OCI-LY1 (cell line): ENCODE measurements around the gene TMEM150C.

Experiments
- H2AFZ ChIP-seq: fragments of 200-600 bp; sonication (generic), shearing (Covaris generic); 2 replicates; pipeline ENCODE4 v1.6.0; 2014; ENCODE audit warnings: antibody characterized with exemption, mild to moderate bottlenecking, low read length
- H3F3A ChIP-seq: fragments of 200-600 bp; sonication (generic), shearing (Covaris generic); 2 replicates; pipeline ENCODE4 v1.6.0; 2014; ENCODE audit warnings: mild to moderate bottlenecking, antibody characterized with exemption, low read length, moderate library complexity; ENCODE audit not compliant: insufficient read depth
- H3K27ac ChIP-seq: fragments of 200-600 bp; sonication (generic); 2 replicates; pipeline ENCODE4 v1.5.1; 2014; ENCODE audit warnings: low read length, mixed run types, mild to moderate bottlenecking, low read depth; ENCODE audit not compliant: poor library complexity, severe bottlenecking
- H3K27me3 ChIP-seq: fragments of 200-600 bp; sonication (generic); 2 replicates; pipeline ENCODE4 v1.6.0; 2014; ENCODE audit warnings: antibody characterized with exemption, mild to moderate bottlenecking, low read length, moderate library complexity; ENCODE audit not compliant: insufficient read depth
- H3K36me3 ChIP-seq: fragments of 200-600 bp; sonication (generic); 2 replicates; pipeline ENCODE4 v1.6.1; 2014; ENCODE audit warnings: mild to moderate bottlenecking, antibody characterized with exemption, low read length, moderate library complexity, mixed read lengths; ENCODE audit not compliant: insufficient read depth
- H3K4me1 ChIP-seq: fragments of 200-600 bp; sonication (generic); 2 replicates; pipeline ENCODE4 v1.5.1; 2014; ENCODE audit warnings: mild to moderate bottlenecking, low read length, moderate library complexity; ENCODE audit not compliant: insufficient read depth, severe bottlenecking
- H3K4me2 ChIP-seq: fragments of 200-600 bp; sonication (generic), shearing (Covaris generic); 2 replicates; pipeline ENCODE4 v1.6.1; 2014; ENCODE audit warnings: low read length
- H3K4me3 ChIP-seq: fragments of 200-600 bp; sonication (generic); 2 replicates; pipeline ENCODE4 v1.5.1; 2014; ENCODE audit warnings: low read length, low read depth, mild to moderate bottlenecking, mixed read lengths; ENCODE audit not compliant: poor library complexity, severe bottlenecking
- H3K79me2 ChIP-seq: fragments of 200-600 bp; shearing (Covaris generic); 2 replicates; pipeline ENCODE4 v1.6.1; 2016; ENCODE audit warnings: mixed run types, low read length, mixed read lengths; ENCODE audit not compliant: insufficient read depth
- H3K9ac ChIP-seq: fragments of 200-600 bp; sonication (generic), shearing (Covaris generic); 2 replicates; pipeline ENCODE4 v1.6.1; 2014; ENCODE audit warnings: mild to moderate bottlenecking, low read length, mixed read lengths
- H3K9me2 ChIP-seq: fragments of 200-600 bp; sonication (generic), shearing (Covaris generic); 2 replicates; pipeline ENCODE4 v1.6.1; 2014; ENCODE audit warnings: low read depth, mild to moderate bottlenecking, low read length, mixed read lengths
- H3K9me3 ChIP-seq: fragments of 200-600 bp; shearing (Covaris generic); 2 replicates; pipeline ENCODE4 v1.6.1; 2014; ENCODE audit warnings: low read length, mixed read lengths
- H4K20me1 ChIP-seq: fragments of 200-600 bp; sonication (generic), shearing (Covaris generic); 2 replicates; pipeline ENCODE4 v1.6.0; 2016; ENCODE audit warnings: mild to moderate bottlenecking, low read length; ENCODE audit not compliant: insufficient read depth
- EZH2 ChIP-seq: fragments of 200-600 bp; sonication (generic), shearing (Covaris generic); IDR thresholded peaks from 2 replicates; pipeline ENCODE4 v1.8.0; 2017; ENCODE audit warnings: borderline replicate concordance, mixed run types, mild to moderate bottlenecking, antibody characterized with exemption, low read length, moderate library complexity, mixed read lengths
- TF ChIP-seq, protein P1 (sequence below): fragments of 200-600 bp; sonication (generic), shearing (Covaris generic); IDR thresholded peaks from 2 replicates; pipeline ENCODE4 v1.5.1; 2017; ENCODE audit warnings: mild to moderate bottlenecking, antibody characterized with exemption, low read length, moderate library complexity, mixed read lengths

Gene TMEM150C

DNA sequence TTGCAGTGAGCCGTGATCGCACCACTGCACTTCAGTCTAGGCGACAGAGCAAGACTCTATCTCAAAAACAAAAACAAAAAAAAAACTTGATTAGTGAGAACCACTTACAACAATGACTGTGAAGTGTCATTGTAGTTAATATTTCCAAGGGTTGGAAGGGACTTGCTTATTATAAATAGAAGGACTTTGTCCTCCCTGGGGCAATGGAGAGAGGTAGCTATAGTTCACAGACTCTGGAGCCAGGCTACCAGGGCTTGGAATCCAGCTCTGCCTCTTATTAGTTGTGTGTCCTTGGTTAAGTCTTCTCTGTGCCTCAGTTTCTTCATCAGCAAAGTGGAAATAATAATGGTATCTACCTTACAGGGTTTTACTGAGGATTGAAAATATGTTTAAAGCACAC, 51.6 kb downstream of the TMEM150C start:
- no peaks in the 10 kb centered on the region for H3F3A ChIP-seq
- H3K9me3 ChIP-seq, result no peaks in the 10 kb centered on the region
- H3K4me3 ChIP-seq, result no peak overlapping the region
- H3K27me3 ChIP-seq, result no peaks in the 10 kb centered on the region
- no peaks in the 10 kb centered on the region for H3K79me2 ChIP-seq
- no peak overlapping the region for H3K27ac ChIP-seq
- no peaks in the 10 kb centered on the region for H3K4me1 ChIP-seq
- no peak overlapping the region for H3K9ac ChIP-seq
- no peak for TF ChIP-seq EZH2
- TF ChIP-seq, protein P1, sequence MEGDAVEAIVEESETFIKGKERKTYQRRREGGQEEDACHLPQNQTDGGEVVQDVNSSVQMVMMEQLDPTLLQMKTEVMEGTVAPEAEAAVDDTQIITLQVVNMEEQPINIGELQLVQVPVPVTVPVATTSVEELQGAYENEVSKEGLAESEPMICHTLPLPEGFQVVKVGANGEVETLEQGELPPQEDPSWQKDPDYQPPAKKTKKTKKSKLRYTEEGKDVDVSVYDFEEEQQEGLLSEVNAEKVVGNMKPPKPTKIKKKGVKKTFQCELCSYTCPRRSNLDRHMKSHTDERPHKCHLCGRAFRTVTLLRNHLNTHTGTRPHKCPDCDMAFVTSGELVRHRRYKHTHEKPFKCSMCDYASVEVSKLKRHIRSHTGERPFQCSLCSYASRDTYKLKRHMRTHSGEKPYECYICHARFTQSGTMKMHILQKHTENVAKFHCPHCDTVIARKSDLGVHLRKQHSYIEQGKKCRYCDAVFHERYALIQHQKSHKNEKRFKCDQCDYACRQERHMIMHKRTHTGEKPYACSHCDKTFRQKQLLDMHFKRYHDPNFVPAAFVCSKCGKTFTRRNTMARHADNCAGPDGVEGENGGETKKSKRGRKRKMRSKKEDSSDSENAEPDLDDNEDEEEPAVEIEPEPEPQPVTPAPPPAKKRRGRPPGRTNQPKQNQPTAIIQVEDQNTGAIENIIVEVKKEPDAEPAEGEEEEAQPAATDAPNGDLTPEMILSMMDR, result no peak
- no peak overlapping the region for H3K4me2 ChIP-seq
- no peaks in the 10 kb centered on the region for H4K20me1 ChIP-seq
- H3K36me3 ChIP-seq, result no peaks in the 10 kb centered on the region
- no peak overlapping the region for H2AFZ ChIP-seq
- no peaks in the 10 kb centered on the region for H3K9me2 ChIP-seq

DNA sequence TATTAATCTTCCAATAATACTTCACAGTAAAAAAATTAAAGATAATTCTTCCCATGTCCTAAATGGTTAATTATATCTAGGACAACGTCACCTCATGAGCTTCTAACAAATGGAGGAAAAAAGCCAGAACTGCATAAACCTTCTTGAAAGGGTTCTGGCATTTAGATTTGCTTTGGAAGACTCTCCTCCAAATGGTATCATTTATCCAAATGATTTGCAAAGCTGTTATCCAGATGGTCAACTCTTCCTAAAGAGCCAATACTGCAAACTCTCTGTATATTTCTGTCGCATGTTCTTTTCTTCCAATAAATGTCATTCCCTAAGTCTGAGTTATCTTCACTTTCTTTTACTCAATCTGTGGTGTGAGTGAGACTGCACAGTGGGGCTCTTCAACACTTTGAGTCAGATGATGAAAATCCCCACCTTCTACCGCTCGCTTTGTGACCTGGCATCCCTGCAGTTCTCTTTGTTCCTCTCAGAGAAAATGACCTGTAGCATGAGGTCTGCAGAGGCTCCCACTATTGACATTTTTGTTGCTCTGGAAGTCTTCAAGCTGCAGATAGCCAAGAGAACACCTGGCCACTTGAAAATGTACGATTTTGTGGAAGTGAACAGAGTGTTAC, 52.9 kb downstream of the TMEM150C start:
- Histone ChIP-seq H3K27me3 (no peaks in the 10 kb centered on the region), H3K27ac (no peak overlapping the region), H3K4me3 (no peak overlapping the region), H3K9me3 (no peaks in the 10 kb centered on the region), H3K9ac (no peak overlapping the region), H2AFZ (no peak overlapping the region), H4K20me1 (no peaks in the 10 kb centered on the region), H3F3A (no peaks in the 10 kb centered on the region), H3K4me1 (no peaks in the 10 kb centered on the region), H3K9me2 (no peaks in the 10 kb centered on the region), H3K4me2 (no peak overlapping the region), H3K36me3 (no peaks in the 10 kb centered on the region), H3K79me2 (no peaks in the 10 kb centered on the region)
- TF ChIP-seq, protein P1, result no peak
- TF ChIP-seq EZH2, result no peak

DNA sequence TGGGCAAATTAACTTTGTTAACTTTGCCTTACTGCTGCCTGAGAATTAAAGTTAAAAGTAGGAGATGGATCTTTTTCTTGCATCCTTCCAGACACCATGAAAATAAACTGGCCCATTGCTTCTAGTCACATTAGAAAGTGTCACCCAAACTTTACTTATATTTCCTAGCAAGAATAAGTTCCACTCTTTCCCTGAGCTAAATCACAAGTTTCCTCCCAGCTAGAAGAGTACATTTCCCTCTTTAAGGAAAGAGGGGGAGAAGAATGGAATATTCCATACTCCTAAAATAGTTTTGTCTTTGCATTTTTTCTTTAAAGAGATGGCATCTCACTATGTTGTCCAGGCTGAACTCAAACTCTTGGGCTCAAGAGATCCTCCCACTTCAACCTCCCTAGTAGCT, 53.8 kb downstream of the TMEM150C start:
- Histone ChIP-seq H3K79me2 (no peaks in the 10 kb centered on the region), H3K27me3 (no peaks in the 10 kb centered on the region), H3K9me3 (no peaks in the 10 kb centered on the region), H2AFZ (no peak overlapping the region), H3K4me3 (no peak overlapping the region), H3K27ac (no peak overlapping the region), H3K9me2 (no peaks in the 10 kb centered on the region), H3K9ac (no peak overlapping the region), H3K36me3 (no peaks in the 10 kb centered on the region), H3K4me2 (no peak overlapping the region), H4K20me1 (no peaks in the 10 kb centered on the region), H3K4me1 (no peaks in the 10 kb centered on the region), H3F3A (no peaks in the 10 kb centered on the region)
- TF ChIP-seq EZH2, result no peak
- TF ChIP-seq, protein P1, result no peak
